Measurements from ENCODE around the gene IL12A. TPM values are rescaled to one million over a fixed set of nuclear protein-coding genes. Genes with fewer than 3 reads are reported as not detected.

Gene IL12A
- total and polyA plus RNA-seq, 2 of the 8 experiments (the other 6 are each of a cell fraction or from before 2014, with no cell fraction given) = 0.41 to 0.92 TPM

- TF ChIP-seq EGR1 (IDR thresholded peaks at IDR 0.05; ENCODE audit: borderline replicate concordance, low read depth, low read length) (no peak), RBBP5 (IDR thresholded peaks at IDR 0.05; ENCODE audit: borderline replicate concordance, low read depth, low read length) (no peak), CEBPB (IDR thresholded peaks at IDR 0.05; ENCODE audit: low read depth, low read length) (no peak)
Observed at GRCh38 chr3:160022068-160022467, 33.4 kb downstream of the IL12A start (continued).
